ENCODE measurements around the gene ABHD16A.

ABHD16A gene

GRCh38 chr6:31639449-31639861 is 63.7 kb downstream of the ABHD16A start:
- DNase-seq (ENCODE audit: low read depth), result no peak

- no peak for DNase-seq (ENCODE audit: low read depth)
These were observed 64.1 kb downstream of the ABHD16A start for GRCh38 chr6:31639043-31639442.
